Measurements from ENCODE around the gene UACA. TPM values are rescaled to one million over a fixed set of nuclear protein-coding genes. Genes with fewer than 3 reads are reported as not detected.

The UACA gene
- total and polyA plus RNA-seq, 2 donors (not counting 3 experiments of a cell fraction or from before 2014, with no cell fraction given), result 167 to 292 TPM

- Histone ChIP-seq H2AFZ (ENCODE audit: low read depth, low read length) (no peak overlapping the region), H3K9me3 (replicated peaks; ENCODE audit: control insufficient read depth, insufficient read depth, low read length) (no peaks in the 10 kb centered on the region), H3K4me1 (ENCODE audit: control insufficient read depth, extremely low read depth, insufficient read depth, low read length) (no peaks in the 10 kb centered on the region), H3K4me3 (replicated peaks in 1 of 3; ENCODE audit: insufficient read depth in 1 of 3, low read depth in 1 of 3, low read length in 3 of 3) (no peak overlapping the region), H3K9me1 (replicated peaks; ENCODE audit: control insufficient read depth, extremely low read depth, insufficient read depth, low read length) (no peaks in the 10 kb centered on the region), H3K79me2 (ENCODE audit: control insufficient read depth, insufficient read depth, low read length) (no peaks in the 10 kb centered on the region), H3K36me3 (ENCODE audit: control insufficient read depth in 2 of 2, extremely low read depth in 1 of 2, insufficient read depth in 2 of 2, low read length in 2 of 2) (no peaks in the 10 kb centered on the region), H3K27ac (ENCODE audit: insufficient read depth, low read depth, low read length) (no peak overlapping the region), H3K4me2 (ENCODE audit: insufficient read depth, low read length) (no peak overlapping the region), H3K9ac (replicated peaks; ENCODE audit: extremely low read depth, insufficient read depth, low read length) (no peak overlapping the region), H3K27me3 (ENCODE audit: control insufficient read depth in 2 of 2, insufficient read depth in 2 of 2, low read length in 2 of 2) (peaks cover 2 to 5% of the 10 kb centered on the region in 2 experiments), H4K20me1 (replicated peaks; ENCODE audit: control insufficient read depth, extremely low read depth, insufficient read depth, low read length) (no peaks in the 10 kb centered on the region)
- intact Hi-C loops (cut with micrococcal nuclease) (no loop called here), dilution Hi-C loops (cut with MboI; ENCODE audit: extremely low pct_ligation_motif_present, low sequenced_read_pairs) (no loop called here)
- FAIRE-seq (no peak), DNase-seq (ENCODE audit: low read depth, low spot score) (no peak)
- CTCF ChIA-PET, result interaction anchor here (0.8 to 1.5 kb wide), 2 partner anchors 27 to 53 kb away, joined by 3 read pairs; no protein-coding TSS in a partner anchor
- BruUV-seq (replicated peaks), result no TSS peak
- TF ChIP-seq POLR2A (IDR thresholded peaks at IDR 0.05; ENCODE audit: low read depth, low read length) (no peak), EZH2 (IDR thresholded peaks at IDR 0.05; ENCODE audit: borderline replicate concordance, low read depth, low read length, severe bottlenecking) (no peak), MYC (IDR thresholded peaks at IDR 0.05; ENCODE audit: low read depth, low read length) (no peak), POLR2AphosphoS5 (IDR thresholded peaks at IDR 0.05; ENCODE audit: insufficient read depth, low read depth, low read length) (no peak), CTCF (IDR thresholded peaks at IDR 0.05; ENCODE audit: extremely low read depth in 1 of 2, insufficient read depth in 1 of 2, low read depth in 1 of 2, low read length in 2 of 2) (no peak), FOS (IDR thresholded peaks at IDR 0.05; ENCODE audit: borderline replicate concordance, insufficient read depth, low read length) (no peak)
- POLR2A ChIA-PET, result no interaction called here
These were observed 131.3 kb downstream of the UACA start for GRCh38 chr15:70632079-70632478.
